HCT116 (cell line): ENCODE data around the gene WDR82. TPM values are rescaled to one million over a fixed set of nuclear protein-coding genes. Genes with fewer than 3 reads are reported as not detected.
A peak's percentile ranks its signal among the peaks of the same experiment; 100 is the strongest.

Source experiments
- ATAC-seq: fragments of 200-7000 bp; cut with Tn5 transposase; 2 replicates; pipeline ENCODE4 v1.9.1; 2020; ENCODE audit warnings: mild to moderate bottlenecking, moderate library complexity
- BruUV-seq: library from RNA; stranded (reverse); fragments of 400-500 nt; replicated peaks from 2 replicates; lab custom pipeline; 2021; lab: Mats Ljungman, UMichigan
- CTCF ChIA-PET: fragments of 300-600 bp; sonication (Branson Sonifier 250); formaldehyde crosslinking; loops from one replicate; lab custom pipeline; 2021; ENCODE audit warnings: antibody characterized with exemption; lab: Charles Lee
- POLR2A ChIA-PET: fragments of 300-600, 350-600 bp; sonication (Branson Sonifier 250); formaldehyde crosslinking; loops from one replicate; lab custom pipeline; 2021; ENCODE audit warnings: antibody characterized with exemption; lab: Charles Lee
- RAD21 ChIA-PET, 2 experiments: fragments of 300-600 bp; sonication (Branson Sonifier 250); formaldehyde crosslinking; loops; one replicate each; lab custom pipeline; 2023; ENCODE audit warnings: low total read pairs in 2 of 2; ENCODE audit not compliant: uncharacterized antibody in 2 of 2, unreplicated experiment in 2 of 2, low non-redundant PET in 1 of 2; lab: Charles Lee
- DNase-seq: peaks from one replicate; pipeline ENCODE4 v3.0.0-alpha.2; 2010; ENCODE audit warnings: low read depth, low spot score
- H2AFZ ChIP-seq: fragments of 200-600 bp; shearing (Covaris generic), sonication (generic); 2 replicates; pipeline ENCODE4 v1.6.1; 2017; ENCODE audit warnings: low read depth, mixed run types, mixed read lengths, antibody characterized with exemption, low read length; ENCODE audit not compliant: poor library complexity, severe bottlenecking
- H3K27ac ChIP-seq: 2 replicates; pipeline ENCODE4 v1.5.1; 2012; ENCODE audit warnings: low read depth, low read length
- H3K27me3 ChIP-seq: fragments of 200-600 bp; sonication (generic); 2 replicates; pipeline ENCODE4 v1.6.1; 2016; ENCODE audit warnings: mixed run types, low read length, mixed read lengths; ENCODE audit not compliant: insufficient read depth
- H3K36me3 ChIP-seq, 2 experiments: fragments of 200-500 bp in 1 of 2; fragments of 200-600 bp in 1 of 2; sonication (Bioruptor generic) in 1 of 2; sonication (generic) in 1 of 2; 2 replicates each; pipeline versions ENCODE4 v1.5.1 to v1.6.1; 2014 to 2016; ENCODE audit warnings: low read length in 2 of 2, inconsistent platforms in 1 of 2, mixed read lengths in 1 of 2, mixed run types in 1 of 2; ENCODE audit not compliant: insufficient read depth in 2 of 2, control insufficient read depth in 1 of 2
- H3K4me1 ChIP-seq, 2 experiments: fragments of 200-600 bp in 1 of 2; sonication (generic) in 1 of 2; 2 replicates each; pipeline versions ENCODE4 v1.5.1 to v1.6.1; 2012 to 2017; ENCODE audit warnings: low read length in 2 of 2, inconsistent platforms in 1 of 2, mild to moderate bottlenecking in 1 of 2, mixed read lengths in 1 of 2, mixed run types in 1 of 2, moderate library complexity in 1 of 2; ENCODE audit not compliant: insufficient read depth in 2 of 2, control insufficient read depth in 1 of 2
- H3K4me2 ChIP-seq: fragments of 200-600 bp; sonication (generic); 2 replicates; pipeline ENCODE4 v1.6.1; 2017; ENCODE audit warnings: mixed run types, low read length, mixed read lengths
- H3K4me3 ChIP-seq, 2 experiments: fragments of 200-600 bp in 1 of 2; sonication (generic) in 1 of 2; replicated peaks in 1 of 2; 2 replicates each; pipeline ENCODE4 v1.5.1; 2011 to 2016; ENCODE audit warnings: low read length in 2 of 2, control low read depth in 1 of 2, low read depth in 1 of 2, mild to moderate bottlenecking in 1 of 2, mixed read lengths in 1 of 2, mixed run types in 1 of 2
- H3K79me2 ChIP-seq: fragments of 200-600 bp; sonication (generic); 2 replicates; pipeline ENCODE4 v1.6.1; 2017; ENCODE audit warnings: mild to moderate bottlenecking, mixed run types, low read length, moderate library complexity, mixed read lengths; ENCODE audit not compliant: insufficient read depth
- H3K9ac ChIP-seq: fragments of 200-600 bp; sonication (generic); 2 replicates; pipeline ENCODE4 v1.6.1; 2016; ENCODE audit warnings: low read length, mixed read lengths
- H3K9me2 ChIP-seq: fragments of 200-600 bp; sonication (generic), shearing (Covaris generic); 2 replicates; pipeline ENCODE4 v1.6.1; 2017; ENCODE audit warnings: mixed run types, mild to moderate bottlenecking, moderate library complexity; ENCODE audit not compliant: insufficient read depth
- H3K9me3 ChIP-seq, 2 experiments: fragments of 200-500 bp in 1 of 2; fragments of 200-600 bp in 1 of 2; sonication (Bioruptor generic) in 1 of 2; sonication (generic) in 1 of 2; 2 replicates each; pipeline ENCODE4 v1.6.1; 2014 to 2017; ENCODE audit warnings: low read length in 2 of 2, mixed read lengths in 2 of 2, inconsistent platforms in 1 of 2, low read depth in 1 of 2, mild to moderate bottlenecking in 1 of 2, mixed run types in 1 of 2, moderate library complexity in 1 of 2; ENCODE audit not compliant: control insufficient read depth in 1 of 2, insufficient read depth in 1 of 2
- H4K20me1 ChIP-seq: fragments of 200-600 bp; sonication (generic), shearing (Covaris generic); 2 replicates; pipeline ENCODE4 v1.6.1; 2017; ENCODE audit warnings: mixed run types, mild to moderate bottlenecking, moderate library complexity; ENCODE audit not compliant: insufficient read depth
- EGR1 ChIP-seq: IDR thresholded peaks from 2 replicates; pipeline ENCODE4 v1.6.1; 2012; ENCODE audit warnings: low read depth
- EZH2phosphoT487 ChIP-seq: fragments of 200-600 bp; IDR thresholded peaks from 2 replicates; pipeline ENCODE4 v1.6.1; 2018; ENCODE audit warnings: antibody characterized with exemption, borderline replicate concordance
- FOSL1 ChIP-seq: IDR thresholded peaks from 2 replicates; pipeline ENCODE4 v1.6.1; 2012; ENCODE audit warnings: low read depth
- MAX ChIP-seq: IDR thresholded peaks from 2 replicates; pipeline ENCODE4 v1.6.1; 2012
- POLR2AphosphoS5 ChIP-seq: IDR thresholded peaks from 2 replicates; pipeline ENCODE4 v1.6.1; 2011; ENCODE audit warnings: mild to moderate bottlenecking, low read depth, low read length, moderate library complexity
- RAD21 ChIP-seq: IDR thresholded peaks from 2 replicates; pipeline ENCODE4 v1.6.1; 2012; ENCODE audit warnings: low read depth, mild to moderate bottlenecking
- REST ChIP-seq: IDR thresholded peaks from 2 replicates; pipeline ENCODE4 v1.6.1; 2012; ENCODE audit warnings: low read depth
- SIN3A ChIP-seq: IDR thresholded peaks from 2 replicates; pipeline ENCODE4 v1.6.1; 2012; ENCODE audit warnings: low read depth
- SRF ChIP-seq: IDR thresholded peaks from 2 replicates; pipeline ENCODE4 v1.6.1; 2012; ENCODE audit warnings: low read depth
- TCF7L2 ChIP-seq: IDR thresholded peaks from 2 replicates; pipeline ENCODE4 v1.7.0; 2011; ENCODE audit warnings: borderline replicate concordance, inconsistent platforms; ENCODE audit not compliant: insufficient read depth, insufficient read length; ENCODE audit errors: extremely low read depth
- YY1 ChIP-seq: IDR thresholded peaks from 2 replicates; pipeline ENCODE4 v1.6.1; 2011; ENCODE audit warnings: low read length, low read depth, moderate library complexity, mild to moderate bottlenecking; ENCODE audit not compliant: insufficient replicate concordance; ENCODE audit errors: extremely low read depth
- intact Hi-C: fragments of 100-400 bp; cut with micrococcal nuclease; formaldehyde crosslinking; loops from 2 replicates; pipeline ENCODE4 v1.10.0; 2022
- total RNA-seq: library from RNA; stranded (reverse); gene quantifications from one replicate; pipeline ENCODE4 v1.2.1, GENCODE V29; 2021; ENCODE audit not compliant: unreplicated experiment

The WDR82 gene
- total RNA-seq, 1 experiment from 2014 or later, result 89.7 TPM

- BruUV-seq, result no TSS peak
- DNase-seq, result no peak
- TF ChIP-seq SIN3A (no peak), YY1 (no peak), FOSL1 (no peak), MAX (no peak), RAD21 (no peak), EZH2phosphoT487 (no peak), POLR2AphosphoS5 (no peak), EGR1 (no peak), TCF7L2 (no peak)
- TF ChIP-seq, all 23 proteins: peak for 0
- RAD21 ChIA-PET, result interaction anchor here in 1 of 2 experiments (0.6 kb wide), 1 partner anchor 53 kb away, joined by 3 read pairs; no protein-coding TSS in a partner anchor
- H3K4me3 ChIP-seq, result no peak overlapping the region
- CTCF ChIA-PET, result interaction anchor here (0.8 to 1.3 kb wide), 3 partner anchors 11 to 288 kb away, joined by 3 read pairs; partner anchors contain the start of gene WDR82
- peaks cover 12% of the 10 kb centered on the region for H3K79me2 ChIP-seq
- H3K36me3 ChIP-seq, result 0 out of 4 replicates have a peak, but pooled peaks cover 0 to 8% of the 10 kb centered on the region in 2 experiments
- H3K4me1 ChIP-seq, result peaks cover 7 to 14% of the 10 kb centered on the region in 2 experiments
- no peaks in the 10 kb centered on the region for H3K9me3 ChIP-seq
- no peak overlapping the region for H2AFZ ChIP-seq
- no peaks in the 10 kb centered on the region for H3K27me3 ChIP-seq
- no peak for ATAC-seq
- H4K20me1 ChIP-seq, result no peaks in the 10 kb centered on the region
- H3K27ac ChIP-seq, result no peak overlapping the region; the same call in 1 of the 2 replicates
- POLR2A ChIA-PET, result interaction anchor here (1.5 kb wide), 1 partner anchor 11 kb away, joined by 3 read pairs; the partner anchor contains the start of gene WDR82
- no peak overlapping the region for H3K9ac ChIP-seq
- H3K9me2 ChIP-seq, result no peaks in the 10 kb centered on the region
- intact Hi-C loops, result no loop called here
- H3K4me2 ChIP-seq, result peak overlapping the region; percentile 91; the same call in 1 of the 2 replicates
These were observed 10.9 kb upstream of the WDR82 start for GRCh38 chr3:52289338-52289746.

GRCh38 chr3:52288674-52289073, 10.2 kb upstream of the WDR82 start:
- RAD21 ChIA-PET, result interaction anchor here in 1 of 2 experiments (0.6 kb wide), 1 partner anchor 52 kb away, joined by 3 read pairs; no protein-coding TSS in a partner anchor
- POLR2A ChIA-PET, result interaction anchor here (1.4 to 1.5 kb wide), 2 partner anchors 10 to 48 kb away, joined by 3 read pairs; partner anchors contain the start of gene WDR82
- 0 out of 4 replicates have a peak, but pooled peaks cover 0 to 8% of the 10 kb centered on the region in 2 experiments for H3K36me3 ChIP-seq
- H3K4me1 ChIP-seq, result peaks cover 7 to 14% of the 10 kb centered on the region in 2 experiments
- CTCF ChIA-PET, result interaction anchor here (0.8 to 1.3 kb wide), 3 partner anchors 10 to 288 kb away, joined by 3 read pairs; partner anchors contain the start of gene WDR82
- ATAC-seq (no peak), DNase-seq (no peak)
- no peaks in the 10 kb centered on the region for H3K9me3 ChIP-seq
- H3K9ac ChIP-seq, result peak overlapping the region; percentile 89
- peak overlapping the region; percentile 75 to 89 for H3K4me3 ChIP-seq
- peak overlapping the region; percentile 98 for H3K27ac ChIP-seq
- no peaks in the 10 kb centered on the region for H3K27me3 ChIP-seq
- intact Hi-C loops, result no loop called here
- BruUV-seq, result no TSS peak
- H3K9me2 ChIP-seq, result no peaks in the 10 kb centered on the region
- peak overlapping the region; percentile 91 for H3K4me2 ChIP-seq
- no peaks in the 10 kb centered on the region for H4K20me1 ChIP-seq
- H2AFZ ChIP-seq, result no peak overlapping the region
- peaks cover 12% of the 10 kb centered on the region for H3K79me2 ChIP-seq
- TF ChIP-seq FOSL1 (no peak), REST (no peak), SRF (no peak)
- TF ChIP-seq, all 23 proteins: peak for 0
